Cardiac muscle cell (in vitro differentiated cells and primary cell): Measurements from ENCODE around the gene CA10. TPM values are rescaled to one million over a fixed set of nuclear protein-coding genes. Genes with fewer than 3 reads are reported as not detected.

Experiments
- DNase-seq, 2 donors: peaks; one replicate each; pipeline versions ENCODE4 v3.0.0 to v3.0.0-alpha.2; 2010 to 2017; ENCODE audit warnings: low read depth in 1 of 2, low spot score in 1 of 2
- H3K27ac ChIP-seq: fragments of 200-600 bp; sonication (generic); 2 replicates; pipeline ENCODE4 v1.5.1; 2016
- H3K27me3 ChIP-seq: fragments of 200-600 bp; sonication (generic); 2 replicates; pipeline ENCODE4 v1.6.0; 2016; ENCODE audit warnings: control low read depth
- H3K36me3 ChIP-seq: fragments of 200-600 bp; sonication (generic); 2 replicates; pipeline ENCODE4 v1.5.1; 2016; ENCODE audit warnings: control low read depth
- H3K4me1 ChIP-seq: fragments of 200-600 bp; sonication (generic); 2 replicates; pipeline ENCODE4 v1.8.1; 2017; ENCODE audit warnings: low read depth, mild to moderate bottlenecking, mixed run types
- H3K4me3 ChIP-seq: fragments of 200-600 bp; sonication (generic); 2 replicates; pipeline ENCODE4 v1.5.1; 2016; ENCODE audit warnings: mild to moderate bottlenecking
- H3K9me3 ChIP-seq: fragments of 200-600 bp; sonication (generic); 2 replicates; pipeline ENCODE4 v1.5.1; 2017; ENCODE audit warnings: low read depth, mild to moderate bottlenecking, control low read depth
- CTCF ChIP-seq: IDR thresholded peaks from 2 replicates; pipeline ENCODE4 v1.5.1; 2012; ENCODE audit warnings: low read depth, mild to moderate bottlenecking, low read length
- polyA plus RNA-seq: library from polyadenylated mRNA; unstranded; fragments of >200 nt; fragmentation: Nextera tagmentation; extraction: Ambion mirVana; gene quantifications from 2 replicates; pipeline ENCODE4 v1.2.1, GENCODE V29; 2016
- total RNA-seq: library from RNA; depleted of rRNA; stranded (reverse); fragments of >200 nt; gene quantifications from 2 replicates; pipeline ENCODE4 v1.2.3, GENCODE V29; 2016

CA10 gene
- total and polyA plus RNA-seq, 2 experiments from 2014 or later: not detected

GRCh38 chr17:52048137-52048898, 110.2 kb downstream of the CA10 start:
- Histone ChIP-seq H3K4me1 (no peaks in the 10 kb centered on the region), H3K27me3 (no peaks in the 10 kb centered on the region), H3K9me3 (no peaks in the 10 kb centered on the region), H3K4me3 (no peak overlapping the region), H3K36me3 (no peaks in the 10 kb centered on the region), H3K27ac (no peak overlapping the region)
- DNase-seq: no peak
- no peak for TF ChIP-seq CTCF

DNA sequence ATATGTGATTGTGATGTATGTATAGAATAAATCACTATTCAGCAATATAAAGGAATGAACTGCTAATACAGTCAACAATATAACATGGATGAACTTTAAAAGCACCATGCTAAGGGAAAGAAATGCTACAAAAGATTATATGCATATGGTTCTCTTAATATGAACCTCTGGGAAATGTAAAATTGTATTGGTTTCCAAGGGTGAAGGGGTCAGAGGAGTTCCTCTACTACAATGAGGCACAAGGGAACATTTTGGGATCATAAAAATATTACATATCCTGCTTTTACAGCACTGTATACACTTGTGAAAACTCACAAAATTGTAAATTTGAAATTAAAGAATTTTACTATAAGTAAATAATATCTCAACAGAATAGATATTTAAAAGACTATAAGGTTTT, 111.4 kb downstream of the CA10 start:
- no peak overlapping the region for H3K4me3 ChIP-seq
- H3K9me3 ChIP-seq: no peaks in the 10 kb centered on the region
- TF ChIP-seq CTCF: no peak
- DNase-seq: no peak
- H3K36me3 ChIP-seq: no peaks in the 10 kb centered on the region
- no peaks in the 10 kb centered on the region for H3K27me3 ChIP-seq
- no peak overlapping the region for H3K27ac ChIP-seq
- no peaks in the 10 kb centered on the region for H3K4me1 ChIP-seq

DNA sequence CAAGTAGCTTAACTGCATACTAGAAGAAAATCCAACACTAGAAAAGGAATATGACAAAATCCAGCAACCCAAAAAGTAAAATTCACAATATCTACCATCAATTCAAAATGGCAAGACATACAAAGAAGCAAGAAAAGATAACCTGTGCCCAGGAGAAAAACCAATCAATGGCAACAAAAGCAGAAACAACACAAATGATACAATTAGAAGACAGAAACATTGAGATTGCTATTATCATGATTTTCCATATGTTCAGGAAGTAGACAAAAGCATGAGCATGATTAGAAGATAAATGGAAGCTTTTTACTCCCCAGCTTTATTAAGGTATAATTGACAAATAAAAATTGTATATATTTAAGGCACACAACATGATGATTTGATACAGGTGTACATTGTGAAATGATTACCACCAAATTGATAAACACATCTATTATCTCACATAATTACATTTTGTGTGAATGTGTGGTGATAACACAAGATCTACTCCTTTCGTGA, 117.3 kb downstream of the CA10 start:
- Histone ChIP-seq H3K4me1 (no peaks in the 10 kb centered on the region), H3K9me3 (no peaks in the 10 kb centered on the region), H3K27ac (no peak overlapping the region), H3K27me3 (no peaks in the 10 kb centered on the region), H3K36me3 (no peaks in the 10 kb centered on the region), H3K4me3 (no peak overlapping the region)
- TF ChIP-seq CTCF: no peak
- DNase-seq: no peak

GRCh38 chr17:52036416-52036815, 122.1 kb downstream of the CA10 start:
- no peak for DNase-seq
- Histone ChIP-seq H3K4me3 (no peak overlapping the region), H3K27ac (no peak overlapping the region), H3K27me3 (no peaks in the 10 kb centered on the region), H3K36me3 (no peaks in the 10 kb centered on the region), H3K9me3 (no peaks in the 10 kb centered on the region), H3K4me1 (no peaks in the 10 kb centered on the region)
- TF ChIP-seq CTCF: no peak

GRCh38 chr17:52035336-52035915, 123.1 kb downstream of the CA10 start:
- Histone ChIP-seq H3K9me3 (no peaks in the 10 kb centered on the region), H3K4me1 (no peaks in the 10 kb centered on the region), H3K36me3 (no peaks in the 10 kb centered on the region), H3K4me3 (no peak overlapping the region), H3K27me3 (no peaks in the 10 kb centered on the region), H3K27ac (no peak overlapping the region)
- no peak for DNase-seq
- TF ChIP-seq CTCF: no peak
